MCF 10A (cell line): Measurements from ENCODE around the gene RPS21. TPM values are rescaled to one million over a fixed set of nuclear protein-coding genes. Genes with fewer than 3 reads are reported as not detected.

ENCODE experiments used
- BruUV-seq: library from RNA; stranded (reverse); fragments of 400-500 nt; replicated peaks from 2 replicates; lab custom pipeline; 2021; lab: Mats Ljungman, UMichigan
- CTCF ChIA-PET: fragments of 300-600 bp; sonication (Branson Sonifier 250); formaldehyde crosslinking; extraction: SDS; loops from one replicate; lab custom pipeline; 2021; ENCODE audit warnings: antibody characterized with exemption, inconsistent platforms; lab: Yijun Ruan, JAX
- POLR2A ChIA-PET: fragments of 300-600, 350-650 bp; sonication (Branson Sonifier 250); formaldehyde crosslinking; extraction: SDS; loops from one replicate; lab custom pipeline; 2020; ENCODE audit warnings: antibody characterized with exemption, inconsistent platforms; lab: Yijun Ruan, JAX
- DNase-seq: peaks from one replicate; pipeline ENCODE4 v3.0.0-alpha.2; 2018; ENCODE audit not compliant: unreplicated experiment
- H3K27ac Mint-ChIP-seq: one replicate; pipeline ENCODE4 v1.8.0; 2022; ENCODE audit warnings: mild to moderate bottlenecking, low read depth, mixed read lengths; ENCODE audit not compliant: unreplicated experiment
- H3K27me3 Mint-ChIP-seq: one replicate; pipeline ENCODE4 v1.8.0; 2022; ENCODE audit warnings: mixed read lengths; ENCODE audit not compliant: insufficient read depth, unreplicated experiment
- H3K36me3 Mint-ChIP-seq: one replicate; pipeline ENCODE4 v1.8.0; 2022; ENCODE audit warnings: mild to moderate bottlenecking, moderate library complexity, mixed read lengths; ENCODE audit not compliant: insufficient read depth, unreplicated experiment
- H3K4me1 Mint-ChIP-seq: one replicate; pipeline ENCODE4 v1.8.0; 2022; ENCODE audit warnings: mixed read lengths; ENCODE audit not compliant: insufficient read depth, unreplicated experiment
- H3K4me3 Mint-ChIP-seq: one replicate; pipeline ENCODE4 v1.8.0; 2022; ENCODE audit warnings: mild to moderate bottlenecking, moderate library complexity, mixed read lengths; ENCODE audit not compliant: unreplicated experiment
- H3K9me3 Mint-ChIP-seq: one replicate; pipeline ENCODE4 v1.8.0; 2022; ENCODE audit warnings: mixed read lengths; ENCODE audit not compliant: unreplicated experiment
- CTCF ChIP-seq: fragments of 200-600 bp; IDR thresholded peaks from one replicate; pipeline ENCODE4 v1.8.0; 2022; ENCODE audit warnings: antibody characterized with exemption, mild to moderate bottlenecking; ENCODE audit not compliant: unreplicated experiment
- intact Hi-C: fragments of 100-400 bp; cut with micrococcal nuclease; formaldehyde crosslinking; loops from 2 replicates; pipeline ENCODE4 v1.14.1; 2022
- total RNA-seq: library from RNA; stranded (reverse); gene quantifications from 2 replicates; pipeline ENCODE4 v1.2.3, GENCODE V29; 2022

The RPS21 gene
- total RNA-seq, 1 experiment from 2014 or later, result 2,055 TPM

GRCh38 chr20:62391165-62392076, 4.5 kb downstream of the RPS21 start:
- Mint-ChIP-seq H3K27ac (no peak overlapping the region), H3K36me3 (peaks cover 69% of the 10 kb centered on the region), H3K4me1 (no peaks in the 10 kb centered on the region), H3K4me3 (no peak overlapping the region), H3K9me3 (no peaks in the 10 kb centered on the region), H3K27me3 (no peaks in the 10 kb centered on the region)
- TF ChIP-seq CTCF, result no peak
- no peak for DNase-seq
- intact Hi-C loops, result no loop called here
- ChIA-PET POLR2A (interaction anchor here (0.5 to 7.7 kb wide), 5 partner anchors 8 to 554 kb away, joined by 3 to 182 read pairs (median 3); partner anchors contain the start of gene LAMA5), CTCF (interaction anchor here (1.1 to 1.2 kb wide), 2 partner anchors 18 to 32 kb away, joined by 5 to 6 read pairs; no protein-coding TSS in a partner anchor)
- BruUV-seq, result no TSS peak

- no peaks in the 10 kb centered on the region for H3K27me3 Mint-ChIP-seq
- intact Hi-C loops, result no loop called here
- H3K4me1 Mint-ChIP-seq, result no peaks in the 10 kb centered on the region
- H3K4me3 Mint-ChIP-seq, result no peak overlapping the region
- no peak overlapping the region for H3K27ac Mint-ChIP-seq
- CTCF ChIA-PET, result interaction anchor here (1.1 kb wide), 1 partner anchor 400 kb away, joined by 3 read pairs; no protein-coding TSS in a partner anchor
- H3K36me3 Mint-ChIP-seq, result peaks cover 64% of the 10 kb centered on the region
- no peak for TF ChIP-seq CTCF
- POLR2A ChIA-PET, result interaction anchor here (0.7 kb wide), 1 partner anchor 138 kb away, joined by 3 read pairs; no protein-coding TSS in a partner anchor
- no TSS peak for BruUV-seq
- H3K9me3 Mint-ChIP-seq, result no peaks in the 10 kb centered on the region
- no peak for DNase-seq
These were observed 5.1 kb downstream of the RPS21 start for GRCh38 chr20:62392077-62392418.

GRCh38 chr20:62392621-62393334, 5.9 kb downstream of the RPS21 start:
- Mint-ChIP-seq H3K27me3 (no peaks in the 10 kb centered on the region), H3K4me1 (no peaks in the 10 kb centered on the region), H3K36me3 (peaks cover 56% of the 10 kb centered on the region), H3K4me3 (no peak overlapping the region), H3K27ac (no peak overlapping the region), H3K9me3 (peaks cover 1% of the 10 kb centered on the region)
- TF ChIP-seq CTCF, result no peak
- no TSS peak for BruUV-seq
- POLR2A ChIA-PET, result interaction anchor here (0.5 kb wide), 1 partner anchor 12 kb away, joined by 3 read pairs; no protein-coding TSS in a partner anchor
- CTCF ChIA-PET, result interaction anchor here (0.8 to 1.1 kb wide), 2 partner anchors 11 to 399 kb away, joined by 3 to 6 read pairs; no protein-coding TSS in a partner anchor
- no peak for DNase-seq
- intact Hi-C loops, result no loop called here

- no peak overlapping the region for H3K4me3 Mint-ChIP-seq
- ChIA-PET CTCF (interaction anchor here (0.8 kb wide), 1 partner anchor 10 kb away, joined by 6 read pairs; no protein-coding TSS in a partner anchor), POLR2A (interaction anchor here (0.5 to 1.2 kb wide), 2 partner anchors 12 to 91 kb away, joined by 3 to 4 read pairs; partner anchors contain the start of gene ADRM1)
- no peak for DNase-seq
- peaks cover 7% of the 10 kb centered on the region for H3K9me3 Mint-ChIP-seq
- no peak for TF ChIP-seq CTCF
- H3K36me3 Mint-ChIP-seq, result peaks cover 51% of the 10 kb centered on the region
- BruUV-seq, result no TSS peak
- no peaks in the 10 kb centered on the region for H3K4me1 Mint-ChIP-seq
- no peak overlapping the region for H3K27ac Mint-ChIP-seq
- intact Hi-C loops, result no loop called here
- no peaks in the 10 kb centered on the region for H3K27me3 Mint-ChIP-seq
These were observed 6.4 kb downstream of the RPS21 start for GRCh38 chr20:62393335-62393665.
